Liver (tissue), 9 donors: ENCODE measurements around the gene GPR156. TPM values are rescaled to one million over a fixed set of nuclear protein-coding genes. Genes with fewer than 3 reads are reported as not detected.

Source experiments
- DNase-seq: peaks from one replicate; pipeline ENCODE4 v3.0.0-alpha.2; 2017; ENCODE audit warnings: low spot score
- H3K27ac ChIP-seq, 2 donors: one replicate each; pipeline ENCODE4 v1.7.0; 2013; ENCODE audit warnings: inconsistent platforms in 2 of 2, low read length in 2 of 2, control low read depth in 1 of 2, low read depth in 1 of 2, mild to moderate bottlenecking in 1 of 2
- H3K27me3 ChIP-seq, 4 donors: one replicate each; pipeline versions ENCODE4 v1.6.1 to v1.7.0; 2013; ENCODE audit warnings: low read length in 3 of 4, inconsistent platforms in 1 of 4, mild to moderate bottlenecking in 1 of 4, moderate library complexity in 1 of 4; ENCODE audit not compliant: control insufficient read depth in 4 of 4, insufficient read depth in 4 of 4
- H3K36me3 ChIP-seq, 4 donors: one replicate each; pipeline versions ENCODE4 v1.6.1 to v1.7.0; 2013; ENCODE audit warnings: low read length in 3 of 4, mild to moderate bottlenecking in 3 of 4, low read depth in 1 of 4, moderate library complexity in 1 of 4; ENCODE audit not compliant: control insufficient read depth in 4 of 4, insufficient read depth in 3 of 4
- H3K4me1 ChIP-seq, 4 donors: one replicate each; pipeline versions ENCODE4 v1.6.1 to v1.7.0; 2013; ENCODE audit warnings: low read length in 3 of 4, mild to moderate bottlenecking in 3 of 4, moderate library complexity in 1 of 4; ENCODE audit not compliant: control insufficient read depth in 4 of 4, insufficient read depth in 4 of 4
- H3K4me3 ChIP-seq, 3 donors: one replicate each; pipeline versions ENCODE4 v1.6.1 to v1.7.0; 2013; ENCODE audit warnings: low read length in 3 of 3, control low read depth in 1 of 3, low read depth in 1 of 3, mild to moderate bottlenecking in 1 of 3
- H3K9ac ChIP-seq, 2 donors: one replicate each; pipeline ENCODE4 v1.7.0; 2013; ENCODE audit warnings: low read length in 2 of 2, mild to moderate bottlenecking in 2 of 2, moderate library complexity in 2 of 2, control low read depth in 1 of 2, low read depth in 1 of 2
- H3K9me3 ChIP-seq, 4 donors: one replicate each; pipeline versions ENCODE4 v1.6.1 to v1.7.0; 2013; ENCODE audit warnings: low read length in 3 of 4; ENCODE audit not compliant: control insufficient read depth in 4 of 4
- ATF3 ChIP-seq: IDR thresholded peaks from 2 replicates; pipeline ENCODE4 v1.6.1; 2016; ENCODE audit warnings: antibody characterized with exemption
- EGR1 ChIP-seq, 2 donors: IDR thresholded peaks; 2 replicates each; pipeline ENCODE4 v1.6.1; 2016 to 2018; ENCODE audit warnings: antibody characterized with exemption in 2 of 2, low read depth in 2 of 2
- FOXA1 ChIP-seq: IDR thresholded peaks from 2 replicates; pipeline ENCODE4 v1.6.1; 2016; ENCODE audit warnings: antibody characterized with exemption
- FOXA2 ChIP-seq: IDR thresholded peaks from 2 replicates; pipeline ENCODE4 v1.6.1; 2016; ENCODE audit warnings: antibody characterized with exemption
- GABPA ChIP-seq, 2 donors: IDR thresholded peaks in 1 of 2; conservative IDR thresholded peaks in 1 of 2; 2 replicates each; pipeline ENCODE4 v1.6.1; 2016; ENCODE audit warnings: antibody characterized with exemption in 2 of 2, mild to moderate bottlenecking in 1 of 2, moderate library complexity in 1 of 2
- HNF4A ChIP-seq, 2 donors: conservative IDR thresholded peaks; 2 replicates each; pipeline ENCODE4 v1.6.1; 2016; ENCODE audit warnings: antibody characterized with exemption in 2 of 2, mild to moderate bottlenecking in 2 of 2
- HNF4G ChIP-seq: IDR thresholded peaks from 2 replicates; pipeline ENCODE4 v1.6.1; 2016; ENCODE audit warnings: antibody characterized with exemption
- JUND ChIP-seq, 2 donors: IDR thresholded peaks; 2 replicates each; pipeline ENCODE4 v1.6.1; 2016; ENCODE audit warnings: antibody characterized with exemption in 2 of 2
- NR2F2 ChIP-seq: IDR thresholded peaks from 2 replicates; pipeline ENCODE4 v1.6.1; 2016; ENCODE audit warnings: antibody characterized with exemption
- RAD21 ChIP-seq, 2 donors: IDR thresholded peaks; 2 replicates each; pipeline ENCODE4 v1.6.1; 2016; ENCODE audit warnings: antibody characterized with exemption in 2 of 2, mild to moderate bottlenecking in 2 of 2
- REST ChIP-seq: IDR thresholded peaks from 2 replicates; pipeline ENCODE4 v1.6.1; 2016; ENCODE audit warnings: antibody characterized with exemption, mild to moderate bottlenecking
- RXRA ChIP-seq, 2 donors: IDR thresholded peaks; 2 replicates each; pipeline ENCODE4 v1.6.1; 2017 to 2018; ENCODE audit warnings: antibody characterized with exemption in 2 of 2, mild to moderate bottlenecking in 1 of 2
- SP1 ChIP-seq: IDR thresholded peaks from 2 replicates; pipeline ENCODE4 v1.6.1; 2018; ENCODE audit warnings: antibody characterized with exemption, mild to moderate bottlenecking
- TAF1 ChIP-seq: conservative IDR thresholded peaks from 2 replicates; pipeline ENCODE4 v1.6.1; 2016; ENCODE audit warnings: antibody characterized with exemption, mild to moderate bottlenecking
- YY1 ChIP-seq: IDR thresholded peaks from 2 replicates; pipeline ENCODE4 v1.6.1; 2016; ENCODE audit warnings: antibody characterized with exemption, mild to moderate bottlenecking
- ZBTB33 ChIP-seq: IDR thresholded peaks from 2 replicates; pipeline ENCODE4 v1.6.1; 2016; ENCODE audit warnings: antibody characterized with exemption
- WGBS: extraction: QIAGEN DNeasy Blood & Tissue Kit; methylation state at CpG from one replicate; pipeline ENCODE4 v1.1.7; 2013; 5-methylcytosine and 5-hydroxymethylcytosine counted together
- polyA plus RNA-seq, 2 donors: library from polyadenylated mRNA; stranded (reverse) in 1 of 2; unstranded in 1 of 2; fragments of 200-250 nt in 1 of 2; fragments of >200 nt in 1 of 2; fragmentation: Nextera tagmentation in 1 of 2; extraction: Ambion mirVana in 1 of 2; gene quantifications; one replicate each; pipeline versions ENCODE4 v1.2.1 to v1.2.3, GENCODE V29; 2013 to 2015
- total RNA-seq, 2 donors: library from RNA; depleted of rRNA; stranded (reverse); fragments of >200 nt; gene quantifications; one replicate each; pipeline ENCODE4 v1.2.3, GENCODE V29; 2014
- TF ChIP-seq, protein P1 (sequence below): IDR thresholded peaks from 2 replicates; pipeline ENCODE4 v1.6.1; 2016; ENCODE audit warnings: antibody characterized with exemption
- TF ChIP-seq, protein P2 (sequence below): fragments of 150-350 bp; IDR thresholded peaks from 2 replicates; pipeline ENCODE4 v1.5.1; 2017; ENCODE audit warnings: improper control_type of control experiment, low read depth, low read length; ENCODE audit not compliant: missing input control
- donor health status: healthy.
- donor health status: healthy.
- donor health status: healthy.
- donor health status: healthy.
- donor health status: healthy.

The GPR156 gene
- total and polyA plus RNA-seq, 4 donors = 0.02 to 0.17 (median 0.09) TPM; not detected in 1

- 93% methylated on average over 3 of the region's 3 CpGs for WGBS
- Histone ChIP-seq H3K9me3 (no peaks in the 10 kb centered on the region), H3K27me3 (no peaks in the 10 kb centered on the region), H3K4me1 (no peaks in the 10 kb centered on the region), H3K27ac (no peak overlapping the region), H3K4me3 (no peak overlapping the region), H3K9ac (no peak overlapping the region), H3K36me3 (no peaks in the 10 kb centered on the region)
- DNase-seq = no peak
- TF ChIP-seq NR2F2 (no peak), RXRA (IDR thresholded peaks at IDR 0.05) (no peak)
Measured at GRCh38 chr3:120168611-120169010, 116.4 kb downstream of the GPR156 start.

DNA sequence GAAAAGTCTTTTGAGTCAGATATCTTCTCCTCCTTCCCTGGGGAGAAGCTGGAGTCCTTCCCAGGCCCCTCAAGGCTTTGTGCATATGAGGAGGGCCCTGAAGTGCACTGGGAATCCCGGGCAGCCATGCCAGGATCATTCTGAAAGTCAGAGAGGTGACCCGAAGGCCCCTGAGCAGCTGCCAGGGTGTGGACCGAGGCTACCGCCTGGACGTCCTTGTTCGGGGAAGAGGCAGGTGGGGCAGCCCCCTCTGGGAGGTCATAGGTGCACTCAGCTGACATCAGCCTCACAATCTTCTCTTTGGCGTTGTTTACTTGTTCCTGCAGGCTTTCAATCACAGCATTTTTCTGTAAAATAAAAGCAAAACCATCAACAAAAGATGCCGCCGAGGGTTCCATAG lies 117.0 kb downstream of the GPR156 start:
- Histone ChIP-seq H3K27me3 (no peaks in the 10 kb centered on the region), H3K9me3 (no peaks in the 10 kb centered on the region), H3K4me3 (no peak overlapping the region), H3K36me3 (no peaks in the 10 kb centered on the region), H3K9ac (no peak overlapping the region), H3K4me1 (no peaks in the 10 kb centered on the region), H3K27ac (no peak overlapping the region)
- WGBS = 88% methylated on average over 9 of the region's 9 CpGs
- TF ChIP-seq, protein P1, sequence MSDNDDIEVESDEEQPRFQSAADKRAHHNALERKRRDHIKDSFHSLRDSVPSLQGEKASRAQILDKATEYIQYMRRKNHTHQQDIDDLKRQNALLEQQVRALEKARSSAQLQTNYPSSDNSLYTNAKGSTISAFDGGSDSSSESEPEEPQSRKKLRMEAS = no peak
- TF ChIP-seq GABPA (IDR thresholded peaks at IDR 0.05 in 1 of 2, conservative IDR thresholded peaks at IDR 0.05 in 1 of 2) = no peak
- no peak for TF ChIP-seq JUND (IDR thresholded peaks at IDR 0.05)
- TF ChIP-seq, protein P2, sequence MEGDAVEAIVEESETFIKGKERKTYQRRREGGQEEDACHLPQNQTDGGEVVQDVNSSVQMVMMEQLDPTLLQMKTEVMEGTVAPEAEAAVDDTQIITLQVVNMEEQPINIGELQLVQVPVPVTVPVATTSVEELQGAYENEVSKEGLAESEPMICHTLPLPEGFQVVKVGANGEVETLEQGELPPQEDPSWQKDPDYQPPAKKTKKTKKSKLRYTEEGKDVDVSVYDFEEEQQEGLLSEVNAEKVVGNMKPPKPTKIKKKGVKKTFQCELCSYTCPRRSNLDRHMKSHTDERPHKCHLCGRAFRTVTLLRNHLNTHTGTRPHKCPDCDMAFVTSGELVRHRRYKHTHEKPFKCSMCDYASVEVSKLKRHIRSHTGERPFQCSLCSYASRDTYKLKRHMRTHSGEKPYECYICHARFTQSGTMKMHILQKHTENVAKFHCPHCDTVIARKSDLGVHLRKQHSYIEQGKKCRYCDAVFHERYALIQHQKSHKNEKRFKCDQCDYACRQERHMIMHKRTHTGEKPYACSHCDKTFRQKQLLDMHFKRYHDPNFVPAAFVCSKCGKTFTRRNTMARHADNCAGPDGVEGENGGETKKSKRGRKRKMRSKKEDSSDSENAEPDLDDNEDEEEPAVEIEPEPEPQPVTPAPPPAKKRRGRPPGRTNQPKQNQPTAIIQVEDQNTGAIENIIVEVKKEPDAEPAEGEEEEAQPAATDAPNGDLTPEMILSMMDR = no peak
- no peak for TF ChIP-seq RAD21 (IDR thresholded peaks at IDR 0.05)
- DNase-seq = no peak

DNA sequence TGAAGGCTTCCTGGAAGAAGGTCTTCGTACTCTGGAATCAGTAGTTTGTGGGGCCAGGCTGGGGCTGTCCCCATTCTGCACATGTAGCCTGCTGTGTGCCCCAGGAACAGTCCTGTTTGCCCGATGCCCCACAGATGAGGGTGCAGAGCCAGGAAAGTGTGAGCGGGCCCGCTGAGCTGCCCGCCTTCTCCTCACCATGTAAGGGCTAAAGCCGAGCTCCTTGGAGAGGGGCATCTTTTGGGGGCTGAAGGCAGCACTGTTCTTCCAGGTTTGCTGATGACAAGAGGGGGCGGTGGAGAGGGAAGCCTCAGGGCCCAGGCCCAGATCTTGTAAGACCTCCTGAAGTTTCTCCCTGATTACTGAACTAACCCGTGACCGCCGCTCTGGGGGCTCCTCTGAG lies 117.5 kb downstream of the GPR156 start:
- Histone ChIP-seq H3K9me3 (no peaks in the 10 kb centered on the region), H3K9ac (no peak overlapping the region), H3K4me1 (no peaks in the 10 kb centered on the region), H3K27me3 (no peaks in the 10 kb centered on the region), H3K4me3 (no peak overlapping the region), H3K36me3 (no peaks in the 10 kb centered on the region), H3K27ac (no peak overlapping the region)
- TF ChIP-seq RXRA (IDR thresholded peaks at IDR 0.05) = no peak
- TF ChIP-seq ATF3 = no peak
- no peak for TF ChIP-seq JUND (IDR thresholded peaks at IDR 0.05)
- TF ChIP-seq, protein P1 = no peak
- no peak for TF ChIP-seq TAF1
- TF ChIP-seq HNF4A (conservative IDR thresholded peaks at IDR 0.05) = no peak
- TF ChIP-seq REST = no peak
- TF ChIP-seq, protein P2 = no peak
- TF ChIP-seq HNF4G = no peak
- no peak for TF ChIP-seq GABPA (IDR thresholded peaks at IDR 0.05 in 1 of 2, conservative IDR thresholded peaks at IDR 0.05 in 1 of 2)
- no peak for TF ChIP-seq FOXA1
- no peak for TF ChIP-seq RAD21 (IDR thresholded peaks at IDR 0.05)
- TF ChIP-seq ZBTB33 = no peak
- no peak for TF ChIP-seq FOXA2
- TF ChIP-seq EGR1 (IDR thresholded peaks at IDR 0.05; ENCODE audit: low read depth in 2 of 2) = no peak
- TF ChIP-seq NR2F2 = no peak
- no peak for TF ChIP-seq SP1
- TF ChIP-seq YY1 = no peak
- DNase-seq = no peak
- WGBS = 85% methylated on average over 10 of the region's 10 CpGs
